Activated CD4-positive, alpha-beta T cell treated with anti-CD3 and anti-CD28 coated beads, Interleukin-2, amount 10 ng/mL, durations not matched to agents 24 days and 14 days (primary cell): Measurements from ENCODE around the gene TBX19. TPM values are rescaled to one million over a fixed set of nuclear protein-coding genes. Genes with fewer than 3 reads are reported as not detected.

Source experiments
- DNase-seq: peaks from one replicate; pipeline ENCODE4 v3.0.0; 2022
- H3K27ac Mint-ChIP-seq: one replicate; pipeline ENCODE4 v1.8.0; 2022; ENCODE audit warnings: mild to moderate bottlenecking, mixed read lengths
- H3K27me3 Mint-ChIP-seq: one replicate; pipeline ENCODE4 v1.8.0; 2022; ENCODE audit warnings: mixed read lengths
- H3K36me3 Mint-ChIP-seq: one replicate; pipeline ENCODE4 v1.8.0; 2022; ENCODE audit warnings: low read depth, mild to moderate bottlenecking, mixed read lengths
- H3K4me1 Mint-ChIP-seq: one replicate; pipeline ENCODE4 v1.8.0; 2021; ENCODE audit warnings: mixed read lengths
- H3K4me3 Mint-ChIP-seq: one replicate; pipeline ENCODE4 v1.8.0; 2022; ENCODE audit warnings: mild to moderate bottlenecking, moderate library complexity, mixed read lengths
- H3K9me3 Mint-ChIP-seq: one replicate; pipeline ENCODE4 v1.8.0; 2021; ENCODE audit warnings: mixed read lengths
- intact Hi-C: fragments of 100-400 bp; cut with micrococcal nuclease; formaldehyde crosslinking; loops from one replicate; pipeline ENCODE4 v1.15.1; 2023
- total RNA-seq: library from RNA; stranded (reverse); gene quantifications from 2 replicates; pipeline ENCODE4 v1.2.3, GENCODE V29; 2022

The TBX19 gene
- total RNA-seq, 1 donor from 2014 or later: 2.5 TPM

- Mint-ChIP-seq H3K27me3 (no peaks in the 10 kb centered on the region), H3K4me1 (peaks cover 4% of the 10 kb centered on the region), H3K4me3 (no peak overlapping the region), H3K9me3 (peaks cover 9% of the 10 kb centered on the region), H3K36me3 (peaks cover 52% of the 10 kb centered on the region), H3K27ac (no peak overlapping the region)
- no peak for DNase-seq
- intact Hi-C loops: no loop called here
Measured at GRCh38 chr1:168260393-168260792, 20.3 kb upstream of the TBX19 start.

- intact Hi-C loops: no loop called here
- Mint-ChIP-seq H3K4me1 (peaks cover 4% of the 10 kb centered on the region), H3K9me3 (peaks cover 9% of the 10 kb centered on the region), H3K36me3 (peaks cover 42% of the 10 kb centered on the region), H3K4me3 (no peak overlapping the region), H3K27me3 (no peaks in the 10 kb centered on the region), H3K27ac (no peak overlapping the region)
- DNase-seq: no peak
Measured at GRCh38 chr1:168261390-168261789, 19.3 kb upstream of the TBX19 start.

- intact Hi-C loops: no loop called here
- H3K4me3 Mint-ChIP-seq: no peak overlapping the region
- H3K36me3 Mint-ChIP-seq: peaks cover 26% of the 10 kb centered on the region
- no peak for DNase-seq
- no peaks in the 10 kb centered on the region for H3K27me3 Mint-ChIP-seq
- H3K9me3 Mint-ChIP-seq: peaks cover 1% of the 10 kb centered on the region
- peaks cover 4% of the 10 kb centered on the region for H3K4me1 Mint-ChIP-seq
- H3K27ac Mint-ChIP-seq: no peak overlapping the region
Measured at GRCh38 chr1:168263130-168263529, 17.5 kb upstream of the TBX19 start.

- H3K36me3 Mint-ChIP-seq: peaks cover 21% of the 10 kb centered on the region
- no peaks in the 10 kb centered on the region for H3K27me3 Mint-ChIP-seq
- no peak overlapping the region for H3K4me3 Mint-ChIP-seq
- H3K27ac Mint-ChIP-seq: no peak overlapping the region
- DNase-seq: no peak
- peaks cover 4% of the 10 kb centered on the region for H3K4me1 Mint-ChIP-seq
- intact Hi-C loops: no loop called here
- H3K9me3 Mint-ChIP-seq: no peaks in the 10 kb centered on the region
Measured at GRCh38 chr1:168264296-168264695, 16.4 kb upstream of the TBX19 start.

- H3K9me3 Mint-ChIP-seq: no peaks in the 10 kb centered on the region
- H3K4me1 Mint-ChIP-seq: peaks cover 4% of the 10 kb centered on the region
- peaks cover 16% of the 10 kb centered on the region for H3K36me3 Mint-ChIP-seq
- no peak overlapping the region for H3K4me3 Mint-ChIP-seq
- H3K27ac Mint-ChIP-seq: no peak overlapping the region
- DNase-seq: no peak
- H3K27me3 Mint-ChIP-seq: no peaks in the 10 kb centered on the region
- intact Hi-C loops: no loop called here
Measured at GRCh38 chr1:168265596-168265995, 15.1 kb upstream of the TBX19 start.

GRCh38 chr1:168266644-168267186 lies 14.0 kb upstream of the TBX19 start:
- Mint-ChIP-seq H3K27me3 (no peaks in the 10 kb centered on the region), H3K27ac (no peak overlapping the region), H3K4me3 (no peak overlapping the region), H3K4me1 (peaks cover under 1% of the 10 kb centered on the region), H3K36me3 (peaks cover 13% of the 10 kb centered on the region), H3K9me3 (no peaks in the 10 kb centered on the region)
- no peak for DNase-seq
- intact Hi-C loops: no loop called here

- intact Hi-C loops: no loop called here
Measured at GRCh38 chr1:168271636-168272035, 9.0 kb upstream of the TBX19 start.

GRCh38 chr1:168273575-168273974 lies 7.1 kb upstream of the TBX19 start:
- Mint-ChIP-seq H3K27ac (no peak overlapping the region), H3K4me3 (no peak overlapping the region), H3K36me3 (peaks cover 4% of the 10 kb centered on the region), H3K9me3 (peaks cover 6% of the 10 kb centered on the region), H3K4me1 (no peaks in the 10 kb centered on the region), H3K27me3 (peaks cover 4% of the 10 kb centered on the region)
- DNase-seq: no peak
- intact Hi-C loops: no loop called here

More at GRCh38 chr1:168271636-168272035, 9.0 kb upstream of the TBX19 start:
- peaks cover 2% of the 10 kb centered on the region for H3K36me3 Mint-ChIP-seq
- H3K27me3 Mint-ChIP-seq: no peaks in the 10 kb centered on the region
- no peak overlapping the region for H3K27ac Mint-ChIP-seq
- no peaks in the 10 kb centered on the region for H3K9me3 Mint-ChIP-seq
- no peak for DNase-seq
- no peak overlapping the region for H3K4me3 Mint-ChIP-seq
- no peaks in the 10 kb centered on the region for H3K4me1 Mint-ChIP-seq

- peaks cover 4% of the 10 kb centered on the region for H3K27me3 Mint-ChIP-seq
- intact Hi-C loops: no loop called here
- H3K36me3 Mint-ChIP-seq: peaks cover 2% of the 10 kb centered on the region
- DNase-seq: no peak
- no peak overlapping the region for H3K27ac Mint-ChIP-seq
- no peaks in the 10 kb centered on the region for H3K4me1 Mint-ChIP-seq
- H3K4me3 Mint-ChIP-seq: no peak overlapping the region
- peaks cover 10% of the 10 kb centered on the region for H3K9me3 Mint-ChIP-seq
Measured at GRCh38 chr1:168279253-168279652, 1.4 kb upstream of the TBX19 start.

GRCh38 chr1:168281603-168282325 lies 1.1 kb downstream of the TBX19 start:
- no peak for DNase-seq
- intact Hi-C loops: no loop called here
- Mint-ChIP-seq H3K4me3 (no peak overlapping the region), H3K4me1 (peaks cover 9% of the 10 kb centered on the region), H3K27me3 (peaks cover 4% of the 10 kb centered on the region), H3K27ac (no peak overlapping the region), H3K36me3 (peaks cover 2% of the 10 kb centered on the region), H3K9me3 (peaks cover 14% of the 10 kb centered on the region)

- Mint-ChIP-seq H3K36me3 (peaks cover 1% of the 10 kb centered on the region), H3K27ac (no peak overlapping the region), H3K27me3 (no peaks in the 10 kb centered on the region), H3K4me3 (no peak overlapping the region), H3K9me3 (peaks cover 10% of the 10 kb centered on the region), H3K4me1 (peaks cover 17% of the 10 kb centered on the region)
- intact Hi-C loops: no loop called here
- DNase-seq: no peak
Measured at GRCh38 chr1:168285521-168285790, 4.8 kb downstream of the TBX19 start.

GRCh38 chr1:168285971-168286927 lies 5.6 kb downstream of the TBX19 start:
- peaks cover 17% of the 10 kb centered on the region for H3K4me1 Mint-ChIP-seq
- H3K27ac Mint-ChIP-seq: no peak overlapping the region
- peaks cover 10% of the 10 kb centered on the region for H3K9me3 Mint-ChIP-seq
- peaks cover 1% of the 10 kb centered on the region for H3K36me3 Mint-ChIP-seq
- no peak overlapping the region for H3K4me3 Mint-ChIP-seq
- H3K27me3 Mint-ChIP-seq: no peaks in the 10 kb centered on the region
- DNase-seq: no peak
- intact Hi-C loops: no loop called here

GRCh38 chr1:168287237-168287664 lies 6.6 kb downstream of the TBX19 start:
- intact Hi-C loops: no loop called here
- Mint-ChIP-seq H3K36me3 (peaks cover 1% of the 10 kb centered on the region), H3K4me1 (peaks cover 17% of the 10 kb centered on the region), H3K9me3 (peaks cover 10% of the 10 kb centered on the region), H3K4me3 (no peak overlapping the region), H3K27me3 (no peaks in the 10 kb centered on the region), H3K27ac (peak overlapping the region; percentile 9)
- no peak for DNase-seq
